Dendritic cell treated with granulocyte-macrophage colony-stimulating factor and Interleukin-4, amounts not matched to agents 40 ng/mL and 50 ng/mL, for 4 days (primary cell): ENCODE data around the gene TVP23A.
"Not testable (repeated sequence)": the region's sequence is repeated elsewhere in the genome, so short reads cannot be mapped to it uniquely, and the experiment has no call there.

Source experiments
- H3K27ac Mint-ChIP-seq: one replicate; pipeline ENCODE4 v1.8.0; 2022; ENCODE audit warnings: mild to moderate bottlenecking, mixed read lengths
- H3K27me3 Mint-ChIP-seq: one replicate; pipeline ENCODE4 v1.8.0; 2022; ENCODE audit warnings: mild to moderate bottlenecking, mixed read lengths
- H3K36me3 Mint-ChIP-seq: one replicate; pipeline ENCODE4 v1.8.0; 2022; ENCODE audit warnings: low read depth, mixed read lengths
- H3K4me1 Mint-ChIP-seq: one replicate; pipeline ENCODE4 v1.8.0; 2022; ENCODE audit warnings: low read depth, mixed read lengths
- H3K4me3 Mint-ChIP-seq: one replicate; pipeline ENCODE4 v1.8.0; 2022; ENCODE audit warnings: mild to moderate bottlenecking, moderate library complexity, mixed read lengths
- H3K9me3 Mint-ChIP-seq: one replicate; pipeline ENCODE4 v1.8.0; 2022; ENCODE audit warnings: mixed read lengths
- intact Hi-C: fragments of 100-400 bp; cut with micrococcal nuclease; formaldehyde crosslinking; loops from one replicate; pipeline ENCODE4 v1.15.0; 2022

Gene TVP23A

GRCh38 chr16:10743610-10744369, 74.8 kb downstream of the TVP23A start, which contains the start of gene NUBP1:
TSS of gene NUBP1 (plus strand) at chr16:10743842. CDS start at chr16:10743864, 22 bp downstream.
- H3K27ac Mint-ChIP-seq, result peak within 1 kb of the TSS; percentile 98
- H3K4me3 Mint-ChIP-seq, result peak within 1 kb of the TSS; percentile 84
- H3K9me3 Mint-ChIP-seq, result no peaks in the 10 kb centered on the region
- H3K36me3 Mint-ChIP-seq, result peaks cover 50% of the 10 kb centered on the region
- no peaks in the 10 kb centered on the region for H3K27me3 Mint-ChIP-seq
- H3K4me1 Mint-ChIP-seq, result peaks cover 74% of the 10 kb centered on the region
- intact Hi-C loops, result loop anchor here (2.0 kb wide), 1 partner anchor 137 kb away; no protein-coding TSS in a partner anchor

GRCh38 chr16:10743227-10743609, 75.4 kb downstream of the TVP23A start:
- Mint-ChIP-seq H3K27ac (peak overlapping the region; percentile 98), H3K4me3 (peak overlapping the region; percentile 84), H3K27me3 (no peaks in the 10 kb centered on the region), H3K36me3 (peaks cover 44% of the 10 kb centered on the region), H3K9me3 (no peaks in the 10 kb centered on the region), H3K4me1 (peaks cover 74% of the 10 kb centered on the region)
- intact Hi-C loops, result no loop called here

GRCh38 chr16:10741844-10742243, 76.8 kb downstream of the TVP23A start:
- no peaks in the 10 kb centered on the region for H3K9me3 Mint-ChIP-seq
- intact Hi-C loops, result no loop called here
- no peaks in the 10 kb centered on the region for H3K27me3 Mint-ChIP-seq
- H3K4me3 Mint-ChIP-seq, result no peak overlapping the region
- peaks cover 30% of the 10 kb centered on the region for H3K36me3 Mint-ChIP-seq
- H3K4me1 Mint-ChIP-seq, result peaks cover 67% of the 10 kb centered on the region
- no peak overlapping the region for H3K27ac Mint-ChIP-seq

- H3K4me1 Mint-ChIP-seq, result peaks cover 61% of the 10 kb centered on the region
- H3K27ac Mint-ChIP-seq, H3K9me3 Mint-ChIP-seq, intact Hi-C loops, H3K27me3 Mint-ChIP-seq, H3K4me3 Mint-ChIP-seq: not testable (repeated sequence)
- peaks cover 24% of the 10 kb centered on the region for H3K36me3 Mint-ChIP-seq
Observed at GRCh38 chr16:10741249-10741648, 77.3 kb downstream of the TVP23A start.

- Mint-ChIP-seq H3K4me1 (peaks cover 57% of the 10 kb centered on the region), H3K27ac (peak overlapping the region; percentile 76), H3K4me3 (no peak overlapping the region)
Observed at GRCh38 chr16:10740845-10741208, 77.8 kb downstream of the TVP23A start.

GRCh38 chr16:10740000-10740844, 78.4 kb downstream of the TVP23A start:
- Mint-ChIP-seq H3K4me1 (peaks cover 51% of the 10 kb centered on the region), H3K9me3 (no peaks in the 10 kb centered on the region), H3K4me3 (no peak overlapping the region), H3K27me3 (no peaks in the 10 kb centered on the region), H3K27ac (peak overlapping the region; percentile 76), H3K36me3 (peaks cover 14% of the 10 kb centered on the region)
- intact Hi-C loops, result loop anchor here (5.0 kb wide), 1 partner anchor 483 kb away; no protein-coding TSS in a partner anchor

More at GRCh38 chr16:10740845-10741208, 77.8 kb downstream of the TVP23A start:
- intact Hi-C loops, result no loop called here
- Mint-ChIP-seq H3K27me3 (no peaks in the 10 kb centered on the region), H3K36me3 (peaks cover 20% of the 10 kb centered on the region), H3K9me3 (no peaks in the 10 kb centered on the region)

GRCh38 chr16:10738231-10739077, 80.1 kb downstream of the TVP23A start:
- peak overlapping the region; percentile 76 for H3K27ac Mint-ChIP-seq
- H3K27me3 Mint-ChIP-seq, result no peaks in the 10 kb centered on the region
- intact Hi-C loops, result loop anchor here (5.0 kb wide), 1 partner anchor 481 kb away; no protein-coding TSS in a partner anchor
- no peaks in the 10 kb centered on the region for H3K36me3 Mint-ChIP-seq
- H3K4me1 Mint-ChIP-seq, result peaks cover 45% of the 10 kb centered on the region
- no peaks in the 10 kb centered on the region for H3K9me3 Mint-ChIP-seq
- H3K4me3 Mint-ChIP-seq, result no peak overlapping the region

- no peaks in the 10 kb centered on the region for H3K9me3 Mint-ChIP-seq
- H3K36me3 Mint-ChIP-seq, result no peaks in the 10 kb centered on the region
- no peaks in the 10 kb centered on the region for H3K27me3 Mint-ChIP-seq
- peak overlapping the region; percentile 76 for H3K27ac Mint-ChIP-seq
- H3K4me3 Mint-ChIP-seq, result peak overlapping the region; percentile 66
- H3K4me1 Mint-ChIP-seq, result peaks cover 37% of the 10 kb centered on the region
- intact Hi-C loops, result loop anchor here (1.0 to 5.0 kb wide), 2 partner anchors 223 to 480 kb away; no protein-coding TSS in a partner anchor
Observed at GRCh38 chr16:10737068-10737625, 81.4 kb downstream of the TVP23A start.

- H3K4me1 Mint-ChIP-seq, result no peaks in the 10 kb centered on the region
- H3K36me3 Mint-ChIP-seq, result no peaks in the 10 kb centered on the region
- H3K27ac Mint-ChIP-seq, result no peak overlapping the region
- no peaks in the 10 kb centered on the region for H3K9me3 Mint-ChIP-seq
- intact Hi-C loops, result no loop called here
- no peak overlapping the region for H3K4me3 Mint-ChIP-seq
- no peaks in the 10 kb centered on the region for H3K27me3 Mint-ChIP-seq
Observed at GRCh38 chr16:10731790-10732189, 86.8 kb downstream of the TVP23A start.

GRCh38 chr16:10729104-10730048, 89.2 kb downstream of the TVP23A start:
- no peaks in the 10 kb centered on the region for H3K9me3 Mint-ChIP-seq
- H3K4me1 Mint-ChIP-seq, result no peaks in the 10 kb centered on the region
- H3K27me3 Mint-ChIP-seq, result no peaks in the 10 kb centered on the region
- H3K27ac Mint-ChIP-seq, result no peak overlapping the region
- no peaks in the 10 kb centered on the region for H3K36me3 Mint-ChIP-seq
- no peak overlapping the region for H3K4me3 Mint-ChIP-seq
- intact Hi-C loops, result no loop called here

GRCh38 chr16:10728003-10728887, 90.3 kb downstream of the TVP23A start:
- Mint-ChIP-seq H3K36me3 (no peaks in the 10 kb centered on the region), H3K27me3 (no peaks in the 10 kb centered on the region), H3K4me3 (no peak overlapping the region), H3K9me3 (no peaks in the 10 kb centered on the region), H3K4me1 (no peaks in the 10 kb centered on the region), H3K27ac (no peak overlapping the region)
- intact Hi-C loops, result no loop called here
